ENCODE data around the gene PDE4A. TPM values are rescaled to one million over a fixed set of nuclear protein-coding genes. Genes with fewer than 3 reads are reported as not detected.
"Not testable (repeated sequence)": the region's sequence is repeated elsewhere in the genome, so short reads cannot be mapped to it uniquely, and the experiment has no call there.

PDE4A gene
- total RNA-seq, 1 donor from 2014 or later, result 105 TPM

DNA sequence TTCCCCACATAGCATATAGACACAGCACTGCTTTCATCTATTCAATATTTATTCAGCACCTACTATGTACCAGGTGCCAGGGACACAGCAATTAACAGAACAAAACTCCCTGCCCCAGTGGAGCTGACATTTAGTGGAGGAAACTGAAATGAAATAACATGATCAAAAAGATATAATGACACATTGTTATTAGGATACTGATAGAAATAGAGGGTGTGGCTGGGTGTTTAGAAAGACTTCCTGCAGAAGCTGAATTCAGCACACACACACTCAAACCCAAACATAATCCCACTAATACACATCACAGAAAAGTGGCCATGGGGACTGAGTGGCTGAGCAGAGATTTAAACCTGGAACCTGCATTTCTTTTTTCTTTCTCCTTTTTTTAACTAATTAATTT is 13.2 kb upstream of the PDE4A start:
- H3K27me3 Mint-ChIP-seq (ENCODE audit: low read depth), result no peaks in the 10 kb centered on the region
- intact Hi-C loops (cut with micrococcal nuclease), result loop anchor here (5.0 to 10.0 kb wide), 2 partner anchors 248 to 300 kb away; partner anchors contain the start of genes ILF3 and PPAN
- peaks cover 48% of the 10 kb centered on the region for H3K36me3 Mint-ChIP-seq (ENCODE audit: low read depth)
- peak overlapping the region; percentile 95 for H3K27ac Mint-ChIP-seq
- H3K9me3 Mint-ChIP-seq, result no peaks in the 10 kb centered on the region
- peaks cover 59% of the 10 kb centered on the region for H3K4me1 Mint-ChIP-seq (ENCODE audit: low read depth)
- H3K4me3 Mint-ChIP-seq (ENCODE audit: low read depth), result peak overlapping the region; percentile 37
- DNase-seq (ENCODE audit: low spot score), result no peak

DNA sequence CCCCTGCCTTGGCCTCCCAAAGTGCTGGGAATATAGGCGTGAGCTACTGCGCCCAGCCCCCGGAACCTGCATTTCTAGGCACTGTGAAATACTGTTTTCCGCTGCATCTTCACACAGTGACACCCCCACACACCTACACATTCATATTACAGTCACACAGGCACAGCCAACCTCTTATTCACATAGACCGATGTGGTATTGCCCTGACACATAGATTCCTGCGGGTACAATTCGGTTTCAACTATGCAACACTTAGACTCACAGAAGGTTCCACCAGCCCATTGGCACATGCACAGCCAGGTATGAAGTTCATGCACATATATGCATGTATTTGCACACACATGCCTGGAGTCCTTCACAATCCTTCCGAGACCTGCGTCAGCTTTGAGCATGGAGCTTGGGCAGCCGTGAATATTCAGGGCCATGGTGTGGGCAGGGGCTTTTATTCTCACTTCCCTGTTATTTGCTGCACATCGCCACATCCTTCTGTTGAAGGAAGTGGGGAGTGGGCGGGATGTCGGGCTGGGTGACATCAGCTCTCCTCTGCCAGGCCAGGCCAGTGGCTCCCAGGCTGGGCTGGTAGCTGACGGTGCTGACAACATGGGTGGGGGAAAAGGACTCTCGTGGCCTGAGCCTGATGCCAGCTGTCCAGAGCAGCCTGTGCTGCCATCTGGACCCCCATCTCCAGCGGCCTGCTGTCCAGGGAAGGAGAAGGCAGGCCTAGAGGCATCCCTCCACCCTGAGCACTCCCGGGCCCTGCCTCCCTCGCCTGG is 11.6 kb upstream of the PDE4A start:
- intact Hi-C loops (cut with micrococcal nuclease), result loop anchor here (1.0 to 10.0 kb wide), 4 partner anchors 8 to 301 kb away; partner anchors contain the start of genes ILF3 and PPAN
- Mint-ChIP-seq H3K4me3 (ENCODE audit: low read depth) (peak overlapping the region; percentile 63), H3K36me3 (ENCODE audit: low read depth) (peaks cover 38% of the 10 kb centered on the region), H3K9me3 (no peaks in the 10 kb centered on the region), H3K27ac (peak overlapping the region; percentile 92), H3K27me3 (ENCODE audit: low read depth) (no peaks in the 10 kb centered on the region), H3K4me1 (ENCODE audit: low read depth) (peaks cover 63% of the 10 kb centered on the region)
- peak; percentile 73 for DNase-seq (ENCODE audit: low spot score)

DNA sequence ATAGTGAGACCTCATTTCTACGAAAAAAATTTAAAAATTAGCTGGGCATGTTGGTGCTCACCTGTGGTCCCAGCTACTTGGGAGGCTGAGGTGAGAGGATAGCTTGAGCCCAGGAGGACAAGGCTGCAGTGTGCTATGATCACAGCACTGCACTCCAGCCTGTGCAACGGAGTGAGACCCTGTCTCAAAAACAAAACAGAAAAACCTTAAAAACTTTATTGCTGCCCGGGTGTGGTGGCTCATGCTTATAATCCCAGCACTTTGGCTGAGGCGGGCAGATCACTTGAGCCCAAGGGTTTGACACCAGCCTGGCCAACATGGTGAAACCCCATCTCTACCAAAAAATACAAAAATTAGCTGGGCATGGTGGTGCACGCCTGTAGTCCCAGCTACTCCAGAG is 9.1 kb upstream of the PDE4A start:
- intact Hi-C loops (cut with micrococcal nuclease); DNase-seq (ENCODE audit: low spot score); H3K27me3 Mint-ChIP-seq (ENCODE audit: low read depth); H3K9me3 Mint-ChIP-seq: not testable (repeated sequence)
- H3K4me3 Mint-ChIP-seq (ENCODE audit: low read depth), result peak overlapping the region; percentile 45
- H3K36me3 Mint-ChIP-seq (ENCODE audit: low read depth), result peaks cover 42% of the 10 kb centered on the region
- H3K4me1 Mint-ChIP-seq (ENCODE audit: low read depth), result peaks cover 64% of the 10 kb centered on the region
- peak overlapping the region; percentile 92 for H3K27ac Mint-ChIP-seq

DNA sequence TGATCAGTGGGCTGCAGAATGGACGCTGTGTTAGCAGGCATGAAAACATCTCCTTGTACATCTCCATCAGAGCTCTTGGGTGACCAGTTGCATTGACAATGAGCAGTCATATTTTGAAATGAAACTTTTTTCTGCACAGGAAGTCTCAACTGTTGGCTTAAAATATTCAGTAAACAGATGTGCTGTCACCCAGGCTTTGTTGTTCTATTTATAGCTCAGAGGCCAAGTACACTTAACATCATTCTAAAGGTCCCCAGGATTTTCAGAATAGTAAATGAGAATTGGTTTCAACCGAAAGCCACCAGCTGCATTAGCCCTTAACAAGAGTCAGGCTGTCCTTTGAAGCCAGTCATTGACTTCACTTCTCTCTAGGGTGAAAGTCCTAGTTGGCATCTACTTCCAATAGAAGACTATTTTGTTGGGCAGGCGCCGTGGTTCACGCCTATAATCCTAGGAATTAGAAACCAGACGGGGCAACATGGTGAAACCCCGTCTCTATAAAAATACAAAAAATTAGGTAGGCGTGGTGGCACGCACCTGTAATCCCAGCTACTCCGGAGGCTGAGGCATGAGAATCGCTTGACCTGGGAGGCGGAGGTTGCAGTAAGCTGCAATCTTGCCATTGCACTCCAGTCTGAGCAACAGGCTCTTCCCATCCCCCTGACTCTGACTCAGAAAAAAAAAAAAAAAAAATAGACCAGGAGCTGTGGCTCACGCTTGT is 7.9 kb upstream of the PDE4A start:
- peak overlapping the region; percentile 52 for H3K4me3 Mint-ChIP-seq (ENCODE audit: low read depth)
- peaks cover 62% of the 10 kb centered on the region for H3K4me1 Mint-ChIP-seq (ENCODE audit: low read depth)
- no peaks in the 10 kb centered on the region for H3K27me3 Mint-ChIP-seq (ENCODE audit: low read depth)
- no peak for DNase-seq (ENCODE audit: low spot score)
- no peaks in the 10 kb centered on the region for H3K9me3 Mint-ChIP-seq
- peak overlapping the region; percentile 92 for H3K27ac Mint-ChIP-seq
- peaks cover 45% of the 10 kb centered on the region for H3K36me3 Mint-ChIP-seq (ENCODE audit: low read depth)
- intact Hi-C loops (cut with micrococcal nuclease), result loop anchor here (1.0 kb wide), 2 partner anchors 8 to 16 kb away; no protein-coding TSS in a partner anchor

DNA sequence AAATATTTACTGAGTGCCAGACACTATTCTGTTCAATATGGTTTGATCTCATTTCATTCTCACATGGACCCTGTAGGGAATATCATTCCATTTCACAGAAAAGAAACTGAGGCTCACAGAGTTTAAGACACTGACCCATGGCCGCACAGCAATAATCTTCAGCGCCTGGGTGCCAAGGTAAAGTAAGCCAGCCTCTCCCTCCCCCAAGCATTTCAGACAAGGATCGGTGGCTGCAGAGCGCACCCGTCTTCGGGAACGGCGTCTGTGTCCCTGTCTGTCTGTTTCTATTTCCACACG is 4.3 kb upstream of the PDE4A start:
- Mint-ChIP-seq H3K27me3 (ENCODE audit: low read depth) (no peaks in the 10 kb centered on the region), H3K9me3 (no peaks in the 10 kb centered on the region), H3K4me1 (ENCODE audit: low read depth) (peaks cover 48% of the 10 kb centered on the region), H3K27ac (peak overlapping the region; percentile 84), H3K36me3 (ENCODE audit: low read depth) (peaks cover 38% of the 10 kb centered on the region), H3K4me3 (ENCODE audit: low read depth) (peak overlapping the region; percentile 80)
- intact Hi-C loops (cut with micrococcal nuclease), result loop anchor here (1.0 kb wide), 2 partner anchors 8 kb away; no protein-coding TSS in a partner anchor
- DNase-seq (ENCODE audit: low spot score), result no peak

DNA sequence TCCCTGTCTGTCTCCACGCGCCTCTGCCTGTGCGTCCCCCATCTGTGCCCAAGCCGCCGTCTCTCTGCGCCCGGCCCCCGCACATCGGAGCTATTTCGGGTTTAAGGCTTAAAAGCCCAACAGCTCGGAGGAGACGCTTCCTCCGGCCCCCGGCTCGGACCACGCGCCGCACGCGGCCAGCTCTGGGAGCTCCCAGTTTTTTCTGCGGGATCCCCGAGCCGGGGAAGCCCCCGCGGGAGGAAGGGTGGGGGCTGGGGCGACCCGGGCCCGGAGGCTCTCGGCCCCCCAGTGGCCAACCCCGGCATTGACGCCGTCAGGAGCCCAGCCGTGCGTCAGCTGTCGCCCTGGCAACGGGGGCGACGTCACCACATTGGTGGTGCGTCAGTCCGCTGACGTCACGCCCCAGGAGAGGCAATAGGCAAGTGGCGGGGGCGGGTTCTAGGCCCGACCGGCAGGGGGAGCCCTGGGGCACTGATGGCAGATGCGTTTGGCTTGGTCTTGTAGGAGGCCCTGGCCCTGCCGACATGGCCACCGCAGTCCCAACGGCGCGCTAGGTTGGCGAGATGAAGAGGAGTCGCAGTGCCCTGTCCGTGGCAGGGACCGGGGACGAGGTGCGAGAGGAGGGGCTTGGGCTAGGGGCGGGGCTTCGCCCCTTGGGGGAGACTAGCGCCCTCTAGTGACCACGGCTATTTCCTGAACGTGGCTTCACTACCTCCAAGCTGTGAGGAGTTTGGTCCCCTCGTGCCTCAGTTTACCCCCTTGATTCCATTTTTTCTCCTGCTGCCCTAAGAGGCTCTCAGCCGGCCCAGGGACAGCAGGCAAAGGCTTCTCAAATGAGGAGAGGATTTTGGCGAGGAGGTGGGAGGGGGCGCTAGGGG is 3.7 kb upstream of the PDE4A start:
- peak; percentile 94 for DNase-seq (ENCODE audit: low spot score)
- Mint-ChIP-seq H3K36me3 (ENCODE audit: low read depth) (peaks cover 38% of the 10 kb centered on the region), H3K27ac (peak overlapping the region; percentile 84), H3K4me1 (ENCODE audit: low read depth) (peaks cover 45% of the 10 kb centered on the region), H3K9me3 (no peaks in the 10 kb centered on the region), H3K27me3 (ENCODE audit: low read depth) (no peaks in the 10 kb centered on the region), H3K4me3 (ENCODE audit: low read depth) (peak overlapping the region; percentile 80)
- intact Hi-C loops (cut with micrococcal nuclease), result loop anchor here (1.0 kb wide), 2 partner anchors 8 kb away; no protein-coding TSS in a partner anchor

DNA sequence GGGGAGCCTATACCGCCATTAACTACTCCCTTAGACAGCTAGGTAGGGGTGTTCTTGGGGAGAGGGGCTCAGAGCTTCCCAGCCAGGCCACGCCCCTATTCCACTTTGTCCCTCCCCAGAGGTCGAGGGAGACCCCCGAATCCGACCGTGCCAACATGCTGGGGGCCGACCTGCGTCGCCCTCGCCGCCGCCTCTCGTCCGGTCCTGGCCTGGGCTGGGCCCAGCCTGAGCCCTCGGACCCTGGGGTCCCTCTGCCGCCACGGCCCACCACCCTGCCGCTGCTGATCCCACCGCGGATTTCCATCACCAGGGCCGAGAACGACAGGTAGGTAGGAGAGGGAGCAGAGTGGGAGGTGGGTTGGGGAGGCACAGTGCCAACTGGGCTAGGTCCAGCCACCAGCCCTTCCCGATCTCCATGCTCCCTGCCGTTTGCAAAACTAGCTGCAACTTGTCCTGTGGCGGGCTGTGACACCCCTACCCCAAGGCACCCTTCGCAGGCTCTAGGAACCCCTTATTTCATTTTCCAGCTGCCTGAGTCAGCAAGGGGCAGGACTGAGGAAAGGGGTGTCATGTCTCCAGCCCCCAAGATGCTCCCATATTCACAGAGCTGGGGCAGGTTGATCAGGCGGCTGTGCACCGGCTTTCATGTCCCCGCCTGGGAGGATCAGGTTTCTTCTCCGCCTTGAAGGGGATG is 2.6 kb upstream of the PDE4A start:
- H3K27ac Mint-ChIP-seq, result peak overlapping the region; percentile 84
- no peak for DNase-seq (ENCODE audit: low spot score)

DNA sequence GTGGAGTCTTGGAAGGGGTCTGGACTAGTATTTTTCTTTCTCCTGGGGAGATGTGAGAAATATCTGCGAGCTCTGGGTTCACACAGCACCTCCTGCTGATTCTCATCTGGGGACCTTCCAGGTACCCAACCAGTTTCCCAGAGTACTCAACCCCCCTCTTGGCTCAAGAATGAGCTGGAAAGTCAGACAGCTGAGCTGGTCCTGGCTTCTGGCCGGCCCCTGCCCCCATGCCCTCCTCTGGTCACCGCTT is 2.2 kb upstream of the PDE4A start:
- H3K27ac Mint-ChIP-seq, result peak overlapping the region; percentile 84
- H3K9me3 Mint-ChIP-seq, result no peaks in the 10 kb centered on the region
- H3K27me3 Mint-ChIP-seq (ENCODE audit: low read depth), result no peaks in the 10 kb centered on the region
- intact Hi-C loops (cut with micrococcal nuclease), result no loop called here
- H3K36me3 Mint-ChIP-seq (ENCODE audit: low read depth), result peaks cover 47% of the 10 kb centered on the region
- peak overlapping the region; percentile 86 for H3K4me3 Mint-ChIP-seq (ENCODE audit: low read depth)
- DNase-seq (ENCODE audit: low spot score), result no peak
- H3K4me1 Mint-ChIP-seq (ENCODE audit: low read depth), result peaks cover 44% of the 10 kb centered on the region

More for the DNA sequence above, 2.6 kb upstream of the PDE4A start:
- intact Hi-C loops (cut with micrococcal nuclease), result no loop called here
- no peaks in the 10 kb centered on the region for H3K27me3 Mint-ChIP-seq (ENCODE audit: low read depth)
- peaks cover 47% of the 10 kb centered on the region for H3K36me3 Mint-ChIP-seq (ENCODE audit: low read depth)
- H3K4me3 Mint-ChIP-seq (ENCODE audit: low read depth), result peak overlapping the region; percentile 86
- peaks cover 45% of the 10 kb centered on the region for H3K4me1 Mint-ChIP-seq (ENCODE audit: low read depth)
- H3K9me3 Mint-ChIP-seq, result no peaks in the 10 kb centered on the region

DNA sequence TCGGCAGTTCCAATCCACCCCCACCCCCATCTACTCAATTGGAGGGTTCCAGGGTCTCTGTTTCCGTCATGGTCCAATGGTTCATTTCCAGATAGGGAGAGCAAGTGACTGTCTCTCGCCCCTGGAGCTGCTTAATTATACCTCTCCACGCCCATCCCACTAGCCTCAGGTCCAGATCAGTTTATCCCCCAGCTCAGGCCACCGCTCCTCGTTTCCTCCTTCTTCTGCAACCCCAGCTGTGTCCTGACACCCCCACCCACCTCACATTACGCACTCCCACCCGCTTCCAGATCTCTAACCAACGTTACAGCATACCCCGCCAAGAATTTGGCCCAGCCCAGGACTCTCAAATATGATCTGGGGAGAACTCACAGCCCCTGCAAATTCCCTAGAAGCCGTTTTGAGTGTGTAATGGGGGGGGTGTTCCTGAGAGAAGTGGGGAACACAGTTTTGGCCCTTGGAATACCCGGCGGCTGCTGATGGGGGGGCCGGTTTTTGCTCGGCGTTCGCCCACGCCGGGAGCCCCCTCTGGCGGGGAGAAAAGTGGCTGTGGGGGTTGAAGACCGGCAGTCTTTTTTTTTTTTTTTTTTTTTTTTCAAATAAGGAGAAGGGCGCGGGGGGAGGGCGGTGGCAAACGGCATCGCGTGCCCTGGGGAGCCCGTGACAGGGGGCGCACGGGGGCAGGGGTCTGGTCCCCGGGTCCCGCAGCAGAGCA is 1.7 kb upstream of the PDE4A start:
- Mint-ChIP-seq H3K27ac (peak overlapping the region; percentile 84), H3K36me3 (ENCODE audit: low read depth) (peaks cover 45% of the 10 kb centered on the region), H3K4me3 (ENCODE audit: low read depth) (peak overlapping the region; percentile 86), H3K27me3 (ENCODE audit: low read depth) (no peaks in the 10 kb centered on the region), H3K4me1 (ENCODE audit: low read depth) (peaks cover 48% of the 10 kb centered on the region), H3K9me3 (no peaks in the 10 kb centered on the region)
- DNase-seq (ENCODE audit: low spot score), result no peak
- intact Hi-C loops (cut with micrococcal nuclease), result no loop called here

DNA sequence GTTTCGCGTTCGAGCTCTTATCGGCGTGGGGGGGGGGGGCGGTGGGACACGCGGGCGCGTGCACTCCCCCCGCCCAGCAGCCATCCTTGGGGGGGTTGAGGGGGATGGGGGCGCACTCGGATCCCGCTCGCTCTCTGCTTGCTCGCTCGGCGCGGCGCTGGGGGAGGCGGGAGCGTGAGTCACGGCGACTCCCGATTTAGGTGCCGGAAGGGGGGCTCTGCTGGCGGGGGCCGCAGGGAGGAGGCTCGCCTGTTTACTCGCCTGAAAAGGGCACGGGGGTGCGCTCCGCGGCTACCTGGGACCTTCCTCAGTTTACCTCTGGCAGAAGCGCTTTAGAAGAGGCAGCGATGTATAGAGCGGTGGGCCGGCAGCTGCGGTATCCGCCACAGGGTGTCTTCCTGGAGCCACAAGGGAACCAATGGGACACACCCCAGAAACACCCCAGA is 1.1 kb upstream of the PDE4A start:
- no peak for DNase-seq (ENCODE audit: low spot score)
- intact Hi-C loops (cut with micrococcal nuclease), result no loop called here
- Mint-ChIP-seq H3K27me3 (ENCODE audit: low read depth) (no peaks in the 10 kb centered on the region), H3K9me3 (no peaks in the 10 kb centered on the region), H3K27ac (peak overlapping the region; percentile 91), H3K4me1 (ENCODE audit: low read depth) (peaks cover 47% of the 10 kb centered on the region), H3K4me3 (ENCODE audit: low read depth) (peak overlapping the region; percentile 86), H3K36me3 (ENCODE audit: low read depth) (peaks cover 42% of the 10 kb centered on the region)

DNA sequence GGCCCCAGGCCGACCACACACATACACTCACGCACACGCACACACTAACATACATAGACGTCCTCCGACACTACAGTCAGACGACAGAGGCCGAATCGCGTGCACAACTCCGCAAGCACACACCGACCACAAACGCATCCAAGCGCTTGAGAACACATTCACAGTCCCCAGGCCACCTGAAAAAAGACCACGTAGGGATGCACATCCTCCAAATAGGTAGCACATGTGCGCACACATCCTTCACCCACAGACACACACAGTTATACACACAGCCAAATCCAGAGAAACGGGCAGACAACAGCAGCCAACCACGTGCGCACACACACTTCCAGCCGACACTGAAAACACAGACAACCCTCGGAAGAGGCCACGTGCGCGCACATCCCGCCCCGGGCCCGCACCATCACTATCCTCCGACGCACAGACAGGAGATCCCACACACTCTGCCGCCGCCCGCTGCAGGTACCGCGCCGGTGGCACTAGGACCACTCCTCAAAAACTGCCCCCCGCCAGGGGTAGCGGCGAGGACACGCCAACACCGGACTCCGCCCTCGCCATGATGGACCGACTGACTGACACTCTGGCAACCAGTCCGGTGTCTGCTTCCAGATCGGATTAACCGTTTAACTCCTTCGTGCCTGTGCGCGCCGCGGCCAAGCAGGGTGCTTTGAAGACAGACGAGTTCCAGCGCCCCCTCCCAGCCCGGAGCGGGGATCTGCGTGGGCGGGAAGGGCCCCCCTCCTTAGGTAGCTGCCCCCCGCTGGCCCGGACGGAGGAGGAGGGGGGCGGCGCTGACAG is 493 bp upstream of the PDE4A start:
- H3K27ac Mint-ChIP-seq, result peak overlapping the region; percentile 91
- H3K4me1 Mint-ChIP-seq (ENCODE audit: low read depth), result peaks cover 47% of the 10 kb centered on the region
- peak overlapping the region; percentile 86 for H3K4me3 Mint-ChIP-seq (ENCODE audit: low read depth)
- H3K36me3 Mint-ChIP-seq (ENCODE audit: low read depth), result peaks cover 40% of the 10 kb centered on the region
- intact Hi-C loops (cut with micrococcal nuclease), result loop anchor here (5.0 kb wide), 1 partner anchor 57 kb away; no protein-coding TSS in a partner anchor
- H3K27me3 Mint-ChIP-seq (ENCODE audit: low read depth), result no peaks in the 10 kb centered on the region
- DNase-seq (ENCODE audit: low spot score), result peak; percentile 76
- no peaks in the 10 kb centered on the region for H3K9me3 Mint-ChIP-seq

Data from activated T-helper 2 cell treated with anti-CD3 and anti-CD28 coated beads, Interferon-gamma antibody, Interleukin-2, Interleukin-4, amounts not matched to agents 10 μg/mL and 5 μg/mL and 100 μg/mL, durations not matched to agents 14 hours and 24 hours and 36 hours (primary cell).